ENCODE measurements around the gene TMEM72. TPM values are rescaled to one million over a fixed set of nuclear protein-coding genes. Genes with fewer than 3 reads are reported as not detected.

TMEM72 gene
- total and polyA plus RNA-seq, 2 of the 13 experiments (the other 11 are each of a cell fraction or from before 2014, with no cell fraction given), result 0.04 TPM; not detected in 1

DNA sequence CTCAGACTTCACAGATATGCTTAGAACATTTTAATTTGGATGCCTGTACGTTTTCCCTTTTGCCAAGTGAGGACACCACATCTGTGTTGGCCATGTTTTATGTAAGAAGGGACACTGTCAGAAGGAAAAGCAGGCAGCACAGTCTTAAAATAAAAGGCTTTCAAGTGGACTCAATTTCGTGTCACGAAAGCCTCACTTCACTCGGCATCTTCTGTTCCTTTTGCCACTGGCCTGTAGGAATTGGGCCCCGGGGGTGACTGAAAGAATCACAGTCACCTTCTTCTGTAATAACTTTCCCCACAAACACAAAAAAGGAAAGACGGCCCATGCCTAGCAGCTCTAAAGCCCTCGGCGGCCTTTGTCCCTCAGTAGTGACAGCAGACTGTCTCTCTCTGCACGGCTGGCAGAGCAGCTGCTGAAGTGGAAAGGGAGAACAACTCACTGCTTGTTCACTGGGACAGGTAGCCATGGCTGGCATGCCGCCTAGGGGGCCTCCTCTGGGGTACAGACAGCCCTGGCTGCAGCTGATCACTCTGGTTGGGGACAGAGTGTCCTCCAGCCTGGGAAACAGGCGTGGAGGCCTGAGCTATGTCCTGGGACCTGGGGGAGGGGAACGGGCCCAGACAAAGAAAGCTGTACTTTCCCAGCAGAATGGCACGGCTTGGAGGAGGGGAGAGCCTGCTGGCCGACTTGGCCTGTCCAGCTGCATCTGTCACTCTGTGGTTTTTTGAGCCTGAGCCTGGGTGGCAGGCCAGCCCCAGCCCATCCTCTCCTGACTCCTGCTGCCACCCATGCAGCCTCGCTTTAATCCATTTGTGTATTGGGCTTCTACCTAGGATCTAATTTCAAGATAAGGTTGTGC is 52.9 kb downstream of the TMEM72 start (continued):
- TF ChIP-seq, protein P1, sequence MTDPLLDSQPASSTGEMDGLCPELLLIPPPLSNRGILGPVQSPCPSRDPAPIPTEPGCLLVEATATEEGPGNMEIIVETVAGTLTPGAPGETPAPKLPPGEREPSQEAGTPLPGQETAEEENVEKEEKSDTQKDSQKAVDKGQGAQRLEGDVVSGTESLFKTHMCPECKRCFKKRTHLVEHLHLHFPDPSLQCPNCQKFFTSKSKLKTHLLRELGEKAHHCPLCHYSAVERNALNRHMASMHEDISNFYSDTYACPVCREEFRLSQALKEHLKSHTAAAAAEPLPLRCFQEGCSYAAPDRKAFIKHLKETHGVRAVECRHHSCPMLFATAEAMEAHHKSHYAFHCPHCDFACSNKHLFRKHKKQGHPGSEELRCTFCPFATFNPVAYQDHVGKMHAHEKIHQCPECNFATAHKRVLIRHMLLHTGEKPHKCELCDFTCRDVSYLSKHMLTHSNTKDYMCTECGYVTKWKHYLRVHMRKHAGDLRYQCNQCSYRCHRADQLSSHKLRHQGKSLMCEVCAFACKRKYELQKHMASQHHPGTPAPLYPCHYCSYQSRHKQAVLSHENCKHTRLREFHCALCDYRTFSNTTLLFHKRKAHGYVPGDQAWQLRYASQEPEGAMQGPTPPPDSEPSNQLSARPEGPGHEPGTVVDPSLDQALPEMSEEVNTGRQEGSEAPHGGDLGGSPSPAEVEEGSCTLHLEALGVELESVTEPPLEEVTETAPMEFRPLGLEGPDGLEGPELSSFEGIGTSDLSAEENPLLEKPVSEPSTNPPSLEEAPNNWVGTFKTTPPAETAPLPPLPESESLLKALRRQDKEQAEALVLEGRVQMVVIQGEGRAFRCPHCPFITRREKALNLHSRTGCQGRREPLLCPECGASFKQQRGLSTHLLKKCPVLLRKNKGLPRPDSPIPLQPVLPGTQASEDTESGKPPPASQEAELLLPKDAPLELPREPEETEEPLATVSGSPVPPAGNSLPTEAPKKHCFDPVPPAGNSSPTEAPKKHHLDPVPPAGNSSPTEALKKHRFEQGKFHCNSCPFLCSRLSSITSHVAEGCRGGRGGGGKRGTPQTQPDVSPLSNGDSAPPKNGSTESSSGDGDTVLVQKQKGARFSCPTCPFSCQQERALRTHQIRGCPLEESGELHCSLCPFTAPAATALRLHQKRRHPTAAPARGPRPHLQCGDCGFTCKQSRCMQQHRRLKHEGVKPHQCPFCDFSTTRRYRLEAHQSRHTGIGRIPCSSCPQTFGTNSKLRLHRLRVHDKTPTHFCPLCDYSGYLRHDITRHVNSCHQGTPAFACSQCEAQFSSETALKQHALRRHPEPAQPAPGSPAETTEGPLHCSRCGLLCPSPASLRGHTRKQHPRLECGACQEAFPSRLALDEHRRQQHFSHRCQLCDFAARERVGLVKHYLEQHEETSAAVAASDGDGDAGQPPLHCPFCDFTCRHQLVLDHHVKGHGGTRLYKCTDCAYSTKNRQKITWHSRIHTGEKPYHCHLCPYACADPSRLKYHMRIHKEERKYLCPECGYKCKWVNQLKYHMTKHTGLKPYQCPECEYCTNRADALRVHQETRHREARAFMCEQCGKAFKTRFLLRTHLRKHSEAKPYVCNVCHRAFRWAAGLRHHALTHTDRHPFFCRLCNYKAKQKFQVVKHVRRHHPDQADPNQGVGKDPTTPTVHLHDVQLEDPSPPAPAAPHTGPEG (CRISPR knock-in tag; IDR thresholded peaks at IDR 0.05), result no peak
- TF ChIP-seq ZNF746 (CRISPR knock-in tag; IDR thresholded peaks at IDR 0.05) (no peak), ZNF672 (CRISPR knock-in tag; IDR thresholded peaks at IDR 0.05) (no peak), BCL6 (CRISPR knock-in tag; IDR thresholded peaks at IDR 0.05) (peak; percentile 64), MED8 (CRISPR knock-in tag; IDR thresholded peaks at IDR 0.05; ENCODE audit: insufficient replicate concordance) (no peak), RXRA (CRISPR knock-in tag; IDR thresholded peaks at IDR 0.05) (peak; percentile 80), ONECUT2 (CRISPR knock-in tag; IDR thresholded peaks at IDR 0.05) (no peak), RAD21 (CRISPR knock-in tag; IDR thresholded peaks at IDR 0.05) (peak; percentile 28; the same call in 1 of the 2 replicates), RBAK (CRISPR knock-in tag; IDR thresholded peaks at IDR 0.05) (no peak), CREM (IDR thresholded peaks at IDR 0.05) (peak; percentile 18; the same call in 1 of the 2 replicates), CREM (CRISPR knock-in tag; IDR thresholded peaks at IDR 0.05) (no peak), MED13 (CRISPR knock-in tag; IDR thresholded peaks at IDR 0.05) (0 out of 2 replicates have a peak, but pooled peaks have one; percentile 66), ZNF296 (CRISPR knock-in tag; conservative IDR thresholded peaks at IDR 0.05) (no peak; the same call in 1 of the 2 replicates)
- TF ChIP-seq, protein P2, sequence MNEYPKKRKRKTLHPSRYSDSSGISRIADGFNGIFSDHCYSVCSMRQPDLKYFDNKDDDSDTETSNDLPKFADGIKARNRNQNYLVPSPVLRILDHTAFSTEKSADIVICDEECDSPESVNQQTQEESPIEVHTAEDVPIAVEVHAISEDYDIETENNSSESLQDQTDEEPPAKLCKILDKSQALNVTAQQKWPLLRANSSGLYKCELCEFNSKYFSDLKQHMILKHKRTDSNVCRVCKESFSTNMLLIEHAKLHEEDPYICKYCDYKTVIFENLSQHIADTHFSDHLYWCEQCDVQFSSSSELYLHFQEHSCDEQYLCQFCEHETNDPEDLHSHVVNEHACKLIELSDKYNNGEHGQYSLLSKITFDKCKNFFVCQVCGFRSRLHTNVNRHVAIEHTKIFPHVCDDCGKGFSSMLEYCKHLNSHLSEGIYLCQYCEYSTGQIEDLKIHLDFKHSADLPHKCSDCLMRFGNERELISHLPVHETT (CRISPR knock-in tag; conservative IDR thresholded peaks at IDR 0.05), result no peak
- TF ChIP-seq, protein P3, sequence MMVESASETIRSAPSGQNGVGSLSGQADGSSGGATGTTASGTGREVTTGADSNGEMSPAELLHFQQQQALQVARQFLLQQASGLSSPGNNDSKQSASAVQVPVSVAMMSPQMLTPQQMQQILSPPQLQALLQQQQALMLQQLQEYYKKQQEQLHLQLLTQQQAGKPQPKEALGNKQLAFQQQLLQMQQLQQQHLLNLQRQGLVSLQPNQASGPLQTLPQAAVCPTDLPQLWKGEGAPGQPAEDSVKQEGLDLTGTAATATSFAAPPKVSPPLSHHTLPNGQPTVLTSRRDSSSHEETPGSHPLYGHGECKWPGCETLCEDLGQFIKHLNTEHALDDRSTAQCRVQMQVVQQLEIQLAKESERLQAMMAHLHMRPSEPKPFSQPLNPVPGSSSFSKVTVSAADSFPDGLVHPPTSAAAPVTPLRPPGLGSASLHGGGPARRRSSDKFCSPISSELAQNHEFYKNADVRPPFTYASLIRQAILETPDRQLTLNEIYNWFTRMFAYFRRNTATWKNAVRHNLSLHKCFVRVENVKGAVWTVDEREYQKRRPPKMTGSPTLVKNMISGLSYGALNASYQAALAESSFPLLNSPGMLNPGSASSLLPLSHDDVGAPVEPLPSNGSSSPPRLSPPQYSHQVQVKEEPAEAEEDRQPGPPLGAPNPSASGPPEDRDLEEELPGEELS (CRISPR knock-in tag; IDR thresholded peaks at IDR 0.05), result peak; percentile 65; the same call in 1 of the 2 replicates
- TF ChIP-seq, protein P4, sequence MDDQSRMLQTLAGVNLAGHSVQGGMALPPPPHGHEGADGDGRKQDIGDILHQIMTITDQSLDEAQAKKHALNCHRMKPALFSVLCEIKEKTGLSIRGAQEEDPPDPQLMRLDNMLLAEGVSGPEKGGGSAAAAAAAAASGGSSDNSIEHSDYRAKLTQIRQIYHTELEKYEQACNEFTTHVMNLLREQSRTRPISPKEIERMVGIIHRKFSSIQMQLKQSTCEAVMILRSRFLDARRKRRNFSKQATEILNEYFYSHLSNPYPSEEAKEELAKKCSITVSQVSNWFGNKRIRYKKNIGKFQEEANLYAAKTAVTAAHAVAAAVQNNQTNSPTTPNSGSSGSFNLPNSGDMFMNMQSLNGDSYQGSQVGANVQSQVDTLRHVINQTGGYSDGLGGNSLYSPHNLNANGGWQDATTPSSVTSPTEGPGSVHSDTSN (CRISPR knock-in tag; IDR thresholded peaks at IDR 0.05; ENCODE audit: borderline replicate concordance), result no peak
- TF ChIP-seq, protein P5, sequence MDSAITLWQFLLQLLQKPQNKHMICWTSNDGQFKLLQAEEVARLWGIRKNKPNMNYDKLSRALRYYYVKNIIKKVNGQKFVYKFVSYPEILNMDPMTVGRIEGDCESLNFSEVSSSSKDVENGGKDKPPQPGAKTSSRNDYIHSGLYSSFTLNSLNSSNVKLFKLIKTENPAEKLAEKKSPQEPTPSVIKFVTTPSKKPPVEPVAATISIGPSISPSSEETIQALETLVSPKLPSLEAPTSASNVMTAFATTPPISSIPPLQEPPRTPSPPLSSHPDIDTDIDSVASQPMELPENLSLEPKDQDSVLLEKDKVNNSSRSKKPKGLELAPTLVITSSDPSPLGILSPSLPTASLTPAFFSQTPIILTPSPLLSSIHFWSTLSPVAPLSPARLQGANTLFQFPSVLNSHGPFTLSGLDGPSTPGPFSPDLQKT (CRISPR knock-in tag; IDR thresholded peaks at IDR 0.05; ENCODE audit: borderline replicate concordance), result no peak
